H1 (cell line): Measurements from ENCODE around the gene CAPZA3. TPM values are rescaled to one million over a fixed set of nuclear protein-coding genes. Genes with fewer than 3 reads are reported as not detected.
"Not testable (repeated sequence)": the region's sequence is repeated elsewhere in the genome, so short reads cannot be mapped to it uniquely, and the experiment has no call there.

Experiments used
- CTCF ChIA-PET: fragments of 300-600 bp; sonication (Branson Sonifier 250); formaldehyde crosslinking; loops from one replicate; lab custom pipeline; 2021; ENCODE audit not compliant: partially characterized antibody; lab: Charles Lee
- POLR2A ChIA-PET: fragments of 300-600 bp; sonication (Branson Sonifier 250); formaldehyde crosslinking; loops from one replicate; lab custom pipeline; 2021; ENCODE audit warnings: inconsistent platforms; ENCODE audit not compliant: partially characterized antibody; lab: Charles Lee
- DNase-seq, 2 experiments: peaks; one replicate each; pipeline versions ENCODE4 v3.0.0 to v3.0.0-alpha.2; 2010 to 2022; ENCODE audit warnings: low spot score in 2 of 2, low read depth in 1 of 2, mixed read lengths in 1 of 2
- FAIRE-seq: peaks from 2 replicates; lab custom pipeline; 2011; peaks lifted over from hg19 to GRCh38; lab: Jason Lieb, UNC
- H2AFZ ChIP-seq: 2 replicates; pipeline ENCODE4 v1.8.1; 2012; ENCODE audit warnings: low read length, inconsistent platforms
- H2AK5ac ChIP-seq: 2 replicates; pipeline ENCODE4 v1.6.1; 2013; ENCODE audit warnings: low read depth, low read length
- H2BK120ac ChIP-seq: replicated peaks from 2 replicates; pipeline ENCODE3; 2013; ENCODE audit warnings: low read depth, low read length, inconsistent platforms
- H2BK12ac ChIP-seq: 2 replicates; pipeline ENCODE4 v1.6.1; 2013; ENCODE audit warnings: low read depth, low read length
- H2BK15ac ChIP-seq: 2 replicates; pipeline ENCODE4 v1.6.1; 2013; ENCODE audit warnings: low read length
- H2BK20ac ChIP-seq: 2 replicates; pipeline ENCODE4 v1.6.1; 2013; ENCODE audit warnings: low read length
- H2BK5ac ChIP-seq: 2 replicates; pipeline ENCODE4 v1.6.1; 2013; ENCODE audit warnings: low read depth, low read length
- H3K14ac ChIP-seq: 2 replicates; pipeline ENCODE4 v1.6.1; 2013; ENCODE audit warnings: inconsistent platforms; ENCODE audit not compliant: insufficient read length
- H3K18ac ChIP-seq: 2 replicates; pipeline ENCODE4 v1.6.1; 2013; ENCODE audit warnings: low read length; ENCODE audit errors: extremely low read depth
- H3K23ac ChIP-seq: 2 replicates; pipeline ENCODE4 v1.6.1; 2013; ENCODE audit warnings: inconsistent platforms; ENCODE audit not compliant: insufficient read length
- H3K23me2 ChIP-seq: 2 replicates; pipeline ENCODE4 v1.6.1; 2013; ENCODE audit warnings: low read depth, low read length
- H3K27ac ChIP-seq: 2 replicates; pipeline ENCODE4 v1.6.1; 2011; ENCODE audit warnings: low read depth, low read length, inconsistent platforms
- H3K27me3 ChIP-seq, 4 experiments: replicated peaks in 1 of 4; 1 replicate in 1 of 4; 2 replicates in 3 of 4; pipeline versions ENCODE4 v1.6.1 to v1.8.1; 2011 to 2013; ENCODE audit warnings: low read length in 3 of 4, mild to moderate bottlenecking in 3 of 4, inconsistent platforms in 2 of 4, mixed read lengths in 2 of 4, moderate library complexity in 1 of 4; ENCODE audit not compliant: control insufficient read depth in 3 of 4, insufficient read depth in 3 of 4; ENCODE audit errors: extremely low read depth in 1 of 4
- H3K36me3 ChIP-seq, 4 experiments: 2 replicates each; pipeline versions ENCODE4 v1.6.1 to v1.8.1; 2011 to 2013; ENCODE audit warnings: mild to moderate bottlenecking in 4 of 4, low read length in 3 of 4, moderate library complexity in 2 of 4, control low read depth in 1 of 4, inconsistent platforms in 1 of 4; ENCODE audit not compliant: insufficient read depth in 4 of 4, control insufficient read depth in 2 of 4
- H3K4ac ChIP-seq: replicated peaks from 2 replicates; pipeline ENCODE3; 2013; ENCODE audit warnings: low read length, low read depth, mixed read lengths, inconsistent platforms; ENCODE audit not compliant: insufficient read length
- H3K4me1 ChIP-seq, 4 experiments: replicated peaks in 1 of 4; 1 replicate in 1 of 4; 2 replicates in 3 of 4; pipeline versions ENCODE4 v1.6.1 to v1.8.1; 2011 to 2013; ENCODE audit warnings: low read length in 3 of 4, inconsistent platforms in 2 of 4, mixed read lengths in 1 of 4; ENCODE audit not compliant: insufficient read depth in 4 of 4, control insufficient read depth in 3 of 4
- H3K4me2 ChIP-seq, 2 experiments: 2 replicates each; pipeline versions ENCODE4 v1.6.1 to v1.8.1; 2011 to 2013; ENCODE audit warnings: low read depth in 2 of 2, low read length in 2 of 2, control low read depth in 1 of 2, inconsistent platforms in 1 of 2, mild to moderate bottlenecking in 1 of 2; ENCODE audit not compliant: insufficient read depth in 1 of 2
- H3K4me3 ChIP-seq, 4 experiments: fragments of 200-600, 300-600 bp in 1 of 4; sonication (generic), shearing (Covaris generic), sonication (Bioruptor Twin) in 1 of 4; 2 replicates each; pipeline versions ENCODE4 v1.5.1 to v1.8.1; 2011 to 2016; ENCODE audit warnings: low read length in 4 of 4, low read depth in 3 of 4, control low read depth in 2 of 4, inconsistent platforms in 2 of 4, mild to moderate bottlenecking in 2 of 4, mixed read lengths in 1 of 4, moderate library complexity in 1 of 4; ENCODE audit not compliant: insufficient read depth in 2 of 4; ENCODE audit errors: extremely low read depth in 1 of 4
- H3K56ac ChIP-seq: replicated peaks from 2 replicates; pipeline ENCODE3; 2013; ENCODE audit warnings: low read depth, mild to moderate bottlenecking, mixed read lengths, low read length, inconsistent platforms; ENCODE audit not compliant: insufficient read length
- H3K79me1 ChIP-seq: 2 replicates; pipeline ENCODE4 v1.6.1; 2013; ENCODE audit warnings: low read depth, low read length, control low read depth
- H3K79me2 ChIP-seq, 2 experiments: 2 replicates each; pipeline versions ENCODE4 v1.6.1 to v1.8.1; 2012 to 2013; ENCODE audit warnings: low read length in 2 of 2, mild to moderate bottlenecking in 2 of 2, inconsistent platforms in 1 of 2; ENCODE audit not compliant: insufficient read depth in 2 of 2, control insufficient read depth in 1 of 2
- H3K9ac ChIP-seq, 4 experiments: replicated peaks in 1 of 4; 1 replicate in 1 of 4; 2 replicates in 3 of 4; pipeline versions ENCODE4 v1.6.1 to v1.8.1; 2011 to 2013; ENCODE audit warnings: low read depth in 3 of 4, low read length in 3 of 4, control low read depth in 2 of 4, mild to moderate bottlenecking in 2 of 4, moderate library complexity in 2 of 4, inconsistent platforms in 1 of 4; ENCODE audit errors: extremely low read depth in 1 of 4
- H3K9me3 ChIP-seq, 2 experiments: 2 replicates each; pipeline versions ENCODE4 v1.6.1 to v1.8.1; 2012 to 2013; ENCODE audit warnings: mild to moderate bottlenecking in 2 of 2, moderate library complexity in 2 of 2, control low read depth in 1 of 2, inconsistent platforms in 1 of 2, low read depth in 1 of 2, low read length in 1 of 2, mixed read lengths in 1 of 2; ENCODE audit not compliant: insufficient read depth in 2 of 2
- H4K20me1 ChIP-seq, 2 experiments: replicated peaks in 1 of 2; 2 replicates each; pipeline versions ENCODE3 to v1.8.1; 2011 to 2013; ENCODE audit warnings: inconsistent platforms in 2 of 2, low read length in 2 of 2, mild to moderate bottlenecking in 1 of 2; ENCODE audit not compliant: insufficient read depth in 2 of 2, control insufficient read depth in 1 of 2
- H4K5ac ChIP-seq: 2 replicates; pipeline ENCODE4 v1.6.1; 2013; ENCODE audit warnings: low read length, low read depth, mixed read lengths, inconsistent platforms; ENCODE audit not compliant: insufficient read length
- H4K8ac ChIP-seq: 2 replicates; pipeline ENCODE4 v1.8.0; 2013; ENCODE audit warnings: mild to moderate bottlenecking, moderate library complexity, low read length, inconsistent platforms; ENCODE audit not compliant: insufficient read depth; ENCODE audit errors: extremely low read depth
- H4K91ac ChIP-seq: replicated peaks from 2 replicates; pipeline ENCODE3; 2013; ENCODE audit warnings: low read length, mixed read lengths, inconsistent platforms; ENCODE audit not compliant: insufficient read length
- WGBS, 2 experiments: shearing (Covaris generic) in 1 of 2; methylation state at CpG; one replicate each; pipeline versions ENCODE4 v1.1.6 to v1.1.7; 2013 to 2015; ENCODE audit warnings: low lambda C conversion rate in 2 of 2, mixed read lengths in 2 of 2, inconsistent platforms in 1 of 2, low coverage in 1 of 2, missing lambda C conversion rate in 1 of 2; ENCODE audit not compliant: insufficient replicate concordance in 2 of 2, insufficient coverage in 1 of 2, insufficient read length in 1 of 2; ENCODE audit errors: extremely low coverage in 1 of 2, missing lambda C conversion rate in 1 of 2; 5-methylcytosine and 5-hydroxymethylcytosine counted together
- polyA plus RNA-seq, 7 experiments: library from polyadenylated mRNA; depleted of rRNA in 3 of 7; stranded (reverse) in 5 of 7; unstranded in 2 of 7; fragments of >200 nt in 5 of 7; fragments of 200-250 nt in 2 of 7; gene quantifications; 1 replicate in 5 of 7; 2 replicates in 1 of 7; 4 replicates in 1 of 7; pipeline versions ENCODE4 v1.2.1 to v1.2.3, GENCODE V29; 2011 to 2013; ENCODE audit warnings: missing spikeins in 2 of 7, mixed read lengths in 2 of 7
- total RNA-seq: library from RNA; stranded (reverse); fragmentation: NEBNext Ultra II Directional; extraction: Animal tissue kit (Norgen Biotek cat#: 25700); gene quantifications from 2 replicates; pipeline ENCODE4 v1.2.1, GENCODE V29; 2021

CAPZA3 gene
- total and polyA plus RNA-seq, 2 of the 8 experiments (the other 6 are each of a cell fraction or from before 2014, with no cell fraction given), result not detected

- H3K79me1 ChIP-seq, CTCF ChIA-PET: not testable (repeated sequence)
- 97% methylated on average over 6 of the region's 8 CpGs; no CpG with 5 or more reads in 1 of the 2 experiments for WGBS, 2 experiments
These were observed 47.5 kb downstream of the CAPZA3 start for GRCh38 chr12:18785465-18785864.

More at GRCh38 chr12:18785465-18785864, 47.5 kb downstream of the CAPZA3 start:
- H2AK5ac ChIP-seq, H3K23ac ChIP-seq, H2BK5ac ChIP-seq, H3K27ac ChIP-seq, H3K18ac ChIP-seq, H3K9ac ChIP-seq, H3K4ac ChIP-seq, H3K14ac ChIP-seq, H3K56ac ChIP-seq, H3K36me3 ChIP-seq, FAIRE-seq, H4K8ac ChIP-seq, H2BK120ac ChIP-seq, POLR2A ChIA-PET, H2AFZ ChIP-seq, H4K91ac ChIP-seq, H3K23me2 ChIP-seq, H4K5ac ChIP-seq, H2BK12ac ChIP-seq, H3K79me2 ChIP-seq, H2BK20ac ChIP-seq, H4K20me1 ChIP-seq, H3K4me3 ChIP-seq, DNase-seq, H3K27me3 ChIP-seq, H3K4me2 ChIP-seq, H2BK15ac ChIP-seq, H3K4me1 ChIP-seq: not testable (repeated sequence)
- H3K9me3 ChIP-seq, result peaks cover 7 to 11% of the 10 kb centered on the region in 2 experiments; a peak in 3 of 4 replicates

Other genes with a start within 250 kb of the CAPZA3 start
- gene PLCZ1, start 107 bp upstream of the CAPZA3 start, total RNA-seq, result not detected in 2 replicates
- not detected in 2 replicates for gene PLCZ1, start 107 bp upstream of the CAPZA3 start, polyA plus RNA-seq (2011; rRNA removed)